Cardiac fibroblast (primary cell): ENCODE data around the gene PPP2CA.

Source experiments
- DNase-seq, 2 donors: peaks; one replicate each; pipeline versions ENCODE4 v3.0.0 to v3.0.0-alpha.2; 2010; ENCODE audit warnings: low read depth in 2 of 2
- H3K4me3 ChIP-seq, 2 donors: replicated peaks in 1 of 2; 1 replicate in 1 of 2; 2 replicates in 1 of 2; pipeline ENCODE4 v1.5.1; 2011; ENCODE audit warnings: low read depth in 2 of 2, low read length in 2 of 2, mild to moderate bottlenecking in 2 of 2, moderate library complexity in 1 of 2
- CTCF ChIP-seq: IDR thresholded peaks from one replicate; pipeline ENCODE4 v1.5.1; 2011; ENCODE audit warnings: low read depth, mild to moderate bottlenecking, low read length, inconsistent platforms

The PPP2CA gene

GRCh38 chr5:134146651-134147518, 79.0 kb downstream of the PPP2CA start:
- no peak for DNase-seq
- no peak overlapping the region for H3K4me3 ChIP-seq
- no peak for TF ChIP-seq CTCF

GRCh38 chr5:134145779-134146581, 79.9 kb downstream of the PPP2CA start:
- peak; percentile 91 for TF ChIP-seq CTCF
- H3K4me3 ChIP-seq = no peak overlapping the region
- DNase-seq = peak; percentile 68 to 77

GRCh38 chr5:134145041-134145757, 80.7 kb downstream of the PPP2CA start:
- DNase-seq = no peak
- TF ChIP-seq CTCF = no peak

More at GRCh38 chr5:134145041-134145757, 80.7 kb downstream of the PPP2CA start:
- no peak overlapping the region for H3K4me3 ChIP-seq
